IPS-20b (cell line): ENCODE measurements around the gene CIBAR2.

Experiments used
- H3K27ac ChIP-seq: one replicate; pipeline ENCODE4 v1.5.1; 2013; ENCODE audit warnings: low read length
- H3K27me3 ChIP-seq: 2 replicates; pipeline ENCODE4 v1.6.1; 2013; ENCODE audit warnings: mild to moderate bottlenecking, low read length, inconsistent platforms; ENCODE audit not compliant: insufficient read depth
- H3K36me3 ChIP-seq: 2 replicates; pipeline ENCODE4 v1.6.1; 2013; ENCODE audit warnings: low read depth, mild to moderate bottlenecking, inconsistent platforms, low read length, moderate library complexity; ENCODE audit not compliant: insufficient read depth
- H3K4me1 ChIP-seq: 2 replicates; pipeline ENCODE4 v1.6.1; 2013; ENCODE audit warnings: mild to moderate bottlenecking, control low read depth, inconsistent platforms, low read length, moderate library complexity; ENCODE audit not compliant: insufficient read depth
- H3K4me3 ChIP-seq: 2 replicates; pipeline ENCODE4 v1.5.1; 2013; ENCODE audit warnings: mild to moderate bottlenecking, low read length, inconsistent platforms
- H3K9ac ChIP-seq: 2 replicates; pipeline ENCODE4 v1.6.1; 2013; ENCODE audit warnings: low read depth, mild to moderate bottlenecking, inconsistent platforms, low read length, moderate library complexity
- H3K9me3 ChIP-seq: 2 replicates; pipeline ENCODE4 v1.6.1; 2013; ENCODE audit warnings: mild to moderate bottlenecking, low read depth, low read length, inconsistent platforms; ENCODE audit not compliant: insufficient read depth

The CIBAR2 gene

DNA sequence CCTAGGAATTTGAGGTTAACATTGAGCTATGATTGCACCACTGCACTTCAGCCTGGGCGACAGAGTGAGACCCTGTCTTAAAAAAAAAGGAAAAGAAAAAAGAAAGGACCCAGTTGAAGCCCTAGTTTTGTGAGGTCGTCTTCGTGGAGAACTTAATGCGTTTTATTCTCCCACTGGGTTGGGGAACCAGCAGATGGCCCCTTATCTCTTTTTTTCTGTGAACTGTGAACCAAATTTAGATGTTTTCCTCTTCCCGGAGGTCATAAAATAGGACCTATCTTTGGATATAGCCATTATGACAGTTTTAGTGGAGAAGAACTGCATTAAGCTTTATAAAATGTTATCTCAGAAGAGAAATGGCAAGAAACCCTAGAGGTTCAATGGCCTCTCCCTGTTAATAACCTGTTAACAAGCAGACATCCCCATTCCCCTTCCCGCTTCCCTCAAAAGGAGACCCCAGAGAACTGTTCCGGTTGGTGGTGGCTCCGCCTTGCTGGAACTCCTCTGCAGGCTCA lies 61.1 kb downstream of the CIBAR2 start:
- no peaks in the 10 kb centered on the region for H3K36me3 ChIP-seq
- no peak overlapping the region for H3K4me3 ChIP-seq
- H3K27ac ChIP-seq = no peak overlapping the region
- H3K27me3 ChIP-seq = no peaks in the 10 kb centered on the region
- no peak overlapping the region for H3K9ac ChIP-seq
- no peaks in the 10 kb centered on the region for H3K4me1 ChIP-seq
- H3K9me3 ChIP-seq = no peaks in the 10 kb centered on the region

DNA sequence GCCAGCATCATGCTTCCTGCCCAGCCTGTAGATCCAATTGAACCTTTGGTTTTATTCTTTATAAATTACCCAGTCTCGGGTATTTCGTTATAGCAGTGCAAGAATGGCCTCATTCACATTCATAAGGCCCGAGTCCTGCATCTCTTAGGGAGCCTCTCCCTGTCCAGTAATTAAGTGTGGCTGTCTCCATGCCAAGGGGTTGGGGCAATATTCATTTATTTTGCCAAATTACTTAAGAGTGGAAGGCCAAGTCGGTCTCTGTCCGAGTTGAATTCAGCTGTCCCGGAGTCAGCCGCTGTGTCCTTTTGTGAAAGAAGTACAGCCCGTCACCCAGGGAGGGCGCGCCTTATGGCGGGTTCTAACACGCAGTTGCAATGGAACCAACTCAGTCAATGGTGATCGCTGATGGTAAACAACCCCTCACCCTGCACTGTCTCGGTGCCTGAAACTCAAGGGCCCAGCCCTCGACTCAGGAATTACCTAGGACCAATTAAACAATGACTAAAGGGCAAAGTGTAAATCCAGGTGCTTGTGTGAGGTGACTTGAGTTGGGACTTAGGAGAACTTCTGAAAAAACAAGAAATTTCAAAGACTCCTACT lies 62.5 kb downstream of the CIBAR2 start:
- Histone ChIP-seq H3K9me3 (no peaks in the 10 kb centered on the region), H3K27ac (no peak overlapping the region), H3K36me3 (no peaks in the 10 kb centered on the region), H3K27me3 (no peaks in the 10 kb centered on the region), H3K4me1 (no peaks in the 10 kb centered on the region), H3K9ac (no peak overlapping the region), H3K4me3 (no peak overlapping the region)

DNA sequence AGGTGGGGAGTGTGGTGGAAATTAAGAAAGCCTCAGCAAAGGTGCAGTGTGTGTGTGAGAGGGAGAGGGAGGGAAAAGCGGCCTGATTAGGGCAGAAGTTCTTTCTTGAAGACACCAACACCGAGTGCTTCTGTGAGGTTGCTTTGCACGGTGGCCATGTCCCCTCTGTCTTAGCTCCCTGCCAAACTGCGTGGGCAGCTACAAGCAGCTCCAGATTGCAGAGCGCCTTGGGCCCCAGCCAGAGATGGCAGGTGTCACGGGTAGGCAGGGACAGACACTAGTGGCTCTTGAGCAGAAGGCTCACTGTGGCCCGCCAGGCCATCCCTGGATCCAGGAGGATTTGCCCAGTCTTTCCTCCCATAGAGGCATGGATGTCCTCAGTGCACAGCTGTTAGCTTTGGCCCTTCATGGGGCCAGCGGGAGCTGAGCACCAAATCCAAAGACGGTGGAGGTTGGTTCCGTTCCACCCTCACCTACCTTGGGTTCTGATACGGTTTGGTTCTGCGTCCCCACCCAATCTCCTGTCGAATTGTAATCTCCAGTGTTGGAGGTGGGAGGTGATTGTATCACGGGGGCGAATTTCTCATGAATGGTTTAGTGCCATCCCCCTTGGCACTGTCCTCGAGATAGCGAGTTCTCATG lies 63.2 kb downstream of the CIBAR2 start:
- H3K9me3 ChIP-seq = no peaks in the 10 kb centered on the region
- H3K36me3 ChIP-seq = no peaks in the 10 kb centered on the region
- H3K9ac ChIP-seq = no peak overlapping the region
- H3K27ac ChIP-seq = no peak overlapping the region
- no peaks in the 10 kb centered on the region for H3K4me1 ChIP-seq
- no peaks in the 10 kb centered on the region for H3K27me3 ChIP-seq
- H3K4me3 ChIP-seq = no peak overlapping the region
